DOHH2 (cell line): Measurements from ENCODE around the gene ADH1A.

Experiments used
- H3F3A ChIP-seq: fragments of 200-600 bp; sonication (generic), shearing (Covaris generic); 2 replicates; pipeline ENCODE4 v1.6.0; 2016; ENCODE audit warnings: antibody characterized with exemption, mild to moderate bottlenecking; ENCODE audit not compliant: control insufficient read depth, insufficient read depth
- H3K27ac ChIP-seq: fragments of 200-600 bp; sonication (generic); 2 replicates; pipeline ENCODE4 v1.5.1; 2014; ENCODE audit warnings: low read depth, mild to moderate bottlenecking, low read length, moderate library complexity
- H3K27me3 ChIP-seq: fragments of 200-600 bp; sonication (generic); 2 replicates; pipeline ENCODE4 v1.6.1; 2014; ENCODE audit warnings: mild to moderate bottlenecking, low read length, mixed read lengths; ENCODE audit not compliant: control insufficient read depth
- H3K36me3 ChIP-seq: fragments of 200-600 bp; sonication (generic); 2 replicates; pipeline ENCODE4 v1.6.1; 2014; ENCODE audit warnings: mild to moderate bottlenecking, low read length, moderate library complexity, mixed read lengths; ENCODE audit not compliant: control insufficient read depth
- H3K4me1 ChIP-seq: fragments of 200-600 bp; sonication (generic); 2 replicates; pipeline ENCODE4 v1.6.1; 2014; ENCODE audit warnings: mild to moderate bottlenecking, low read length, mixed read lengths; ENCODE audit not compliant: control insufficient read depth
- H3K4me2 ChIP-seq: fragments of 200-600 bp; sonication (generic); 2 replicates; pipeline ENCODE4 v1.6.0; 2014; ENCODE audit warnings: mild to moderate bottlenecking, low read length, moderate library complexity
- H3K4me3 ChIP-seq: fragments of 200-600 bp; sonication (generic); 2 replicates; pipeline ENCODE4 v1.5.1; 2014; ENCODE audit warnings: mild to moderate bottlenecking, low read length, mixed read lengths
- H3K79me2 ChIP-seq: fragments of 200-600 bp; sonication (generic); 2 replicates; pipeline ENCODE4 v1.6.1; 2014; ENCODE audit warnings: mild to moderate bottlenecking, low read length, mixed read lengths; ENCODE audit not compliant: control insufficient read depth
- H3K9me2 ChIP-seq: fragments of 200-600 bp; sonication (generic); replicated peaks from 2 replicates; pipeline ENCODE4 v1.6.1; 2014; ENCODE audit warnings: mild to moderate bottlenecking, low read length, mixed read lengths; ENCODE audit not compliant: control insufficient read depth
- H3K9me3 ChIP-seq: fragments of 200-600 bp; sonication (generic); 2 replicates; pipeline ENCODE4 v1.6.1; 2014; ENCODE audit warnings: antibody characterized with exemption, low read length, mixed read lengths; ENCODE audit not compliant: control insufficient read depth, insufficient read depth
- H4K20me1 ChIP-seq: fragments of 200-600 bp; sonication (generic); 2 replicates; pipeline ENCODE4 v1.6.0; 2014; ENCODE audit warnings: low read depth, mild to moderate bottlenecking, antibody characterized with exemption, low read length, moderate library complexity; ENCODE audit not compliant: control insufficient read depth, insufficient read depth
- EZH2phosphoT487 ChIP-seq: fragments of 200-600 bp; sonication (generic); IDR thresholded peaks from 2 replicates; pipeline ENCODE4 v1.6.1; 2017; ENCODE audit warnings: borderline replicate concordance, mild to moderate bottlenecking, antibody characterized with exemption, low read length, moderate library complexity, mixed read lengths
- TF ChIP-seq, protein P1 (sequence below): fragments of 200-600 bp; sonication (generic); IDR thresholded peaks from one replicate; pipeline ENCODE4 v1.5.1; 2014; ENCODE audit warnings: antibody characterized with exemption, mild to moderate bottlenecking, low read depth, low read length; ENCODE audit not compliant: poor library complexity, severe bottlenecking

Gene ADH1A

DNA sequence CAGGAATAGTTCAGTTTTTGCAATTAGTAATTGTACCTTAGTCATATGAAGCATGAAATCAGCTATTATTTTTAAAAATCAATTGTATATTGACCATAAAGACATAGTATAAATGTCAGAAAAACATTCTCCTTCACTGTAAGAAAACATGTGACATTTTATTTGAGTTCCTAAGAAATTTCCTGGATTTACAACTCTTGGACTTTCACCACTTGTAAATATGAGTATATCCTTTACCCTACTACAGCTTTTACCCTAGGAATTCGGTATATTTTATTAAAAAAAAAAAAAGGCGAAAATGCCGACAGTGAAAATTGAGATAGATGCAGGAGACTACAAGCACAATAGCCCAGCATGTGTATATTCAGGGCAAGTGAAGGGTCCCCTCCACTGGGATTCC is 14.9 kb downstream of the ADH1A start:
- H3K27ac ChIP-seq, result no peak overlapping the region
- TF ChIP-seq, protein P1, sequence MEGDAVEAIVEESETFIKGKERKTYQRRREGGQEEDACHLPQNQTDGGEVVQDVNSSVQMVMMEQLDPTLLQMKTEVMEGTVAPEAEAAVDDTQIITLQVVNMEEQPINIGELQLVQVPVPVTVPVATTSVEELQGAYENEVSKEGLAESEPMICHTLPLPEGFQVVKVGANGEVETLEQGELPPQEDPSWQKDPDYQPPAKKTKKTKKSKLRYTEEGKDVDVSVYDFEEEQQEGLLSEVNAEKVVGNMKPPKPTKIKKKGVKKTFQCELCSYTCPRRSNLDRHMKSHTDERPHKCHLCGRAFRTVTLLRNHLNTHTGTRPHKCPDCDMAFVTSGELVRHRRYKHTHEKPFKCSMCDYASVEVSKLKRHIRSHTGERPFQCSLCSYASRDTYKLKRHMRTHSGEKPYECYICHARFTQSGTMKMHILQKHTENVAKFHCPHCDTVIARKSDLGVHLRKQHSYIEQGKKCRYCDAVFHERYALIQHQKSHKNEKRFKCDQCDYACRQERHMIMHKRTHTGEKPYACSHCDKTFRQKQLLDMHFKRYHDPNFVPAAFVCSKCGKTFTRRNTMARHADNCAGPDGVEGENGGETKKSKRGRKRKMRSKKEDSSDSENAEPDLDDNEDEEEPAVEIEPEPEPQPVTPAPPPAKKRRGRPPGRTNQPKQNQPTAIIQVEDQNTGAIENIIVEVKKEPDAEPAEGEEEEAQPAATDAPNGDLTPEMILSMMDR, result no peak
- no peak for TF ChIP-seq EZH2phosphoT487
- H3K4me3 ChIP-seq, result no peak overlapping the region
- H3K4me2 ChIP-seq, result no peak overlapping the region
- H3K9me3 ChIP-seq, result no peaks in the 10 kb centered on the region
- no peaks in the 10 kb centered on the region for H3K4me1 ChIP-seq
- H3K9me2 ChIP-seq, result no peaks in the 10 kb centered on the region
- no peaks in the 10 kb centered on the region for H3K36me3 ChIP-seq
- no peaks in the 10 kb centered on the region for H3K79me2 ChIP-seq
- no peaks in the 10 kb centered on the region for H3K27me3 ChIP-seq
- H4K20me1 ChIP-seq, result no peaks in the 10 kb centered on the region
- no peaks in the 10 kb centered on the region for H3F3A ChIP-seq

DNA sequence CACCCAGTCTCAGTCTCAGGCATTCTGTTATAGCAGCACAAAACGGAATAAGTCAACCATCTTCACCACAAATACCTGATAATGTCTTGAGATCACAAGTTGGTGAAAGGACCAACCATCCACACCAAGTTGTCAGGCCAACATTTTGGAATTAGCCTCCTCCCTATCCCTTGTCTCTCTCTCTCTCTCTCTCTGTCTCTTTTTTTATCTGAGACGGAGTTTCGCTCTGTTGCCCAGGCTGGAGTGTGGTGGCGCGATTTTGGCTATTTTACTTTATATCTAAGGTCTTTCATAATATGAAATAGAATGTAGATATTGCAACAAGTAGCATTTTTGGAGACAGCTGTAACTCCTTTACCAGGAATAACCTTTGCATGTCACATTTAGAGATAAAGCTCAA is 15.7 kb downstream of the ADH1A start:
- Histone ChIP-seq H3K4me3 (no peak overlapping the region), H3K36me3 (no peaks in the 10 kb centered on the region), H3K4me2 (no peak overlapping the region), H3F3A (no peaks in the 10 kb centered on the region), H4K20me1 (no peaks in the 10 kb centered on the region), H3K27ac (no peak overlapping the region), H3K9me2 (no peaks in the 10 kb centered on the region), H3K79me2 (no peaks in the 10 kb centered on the region), H3K4me1 (no peaks in the 10 kb centered on the region), H3K27me3 (no peaks in the 10 kb centered on the region), H3K9me3 (no peaks in the 10 kb centered on the region)
- no peak for TF ChIP-seq EZH2phosphoT487
- TF ChIP-seq, protein P1, result no peak

DNA sequence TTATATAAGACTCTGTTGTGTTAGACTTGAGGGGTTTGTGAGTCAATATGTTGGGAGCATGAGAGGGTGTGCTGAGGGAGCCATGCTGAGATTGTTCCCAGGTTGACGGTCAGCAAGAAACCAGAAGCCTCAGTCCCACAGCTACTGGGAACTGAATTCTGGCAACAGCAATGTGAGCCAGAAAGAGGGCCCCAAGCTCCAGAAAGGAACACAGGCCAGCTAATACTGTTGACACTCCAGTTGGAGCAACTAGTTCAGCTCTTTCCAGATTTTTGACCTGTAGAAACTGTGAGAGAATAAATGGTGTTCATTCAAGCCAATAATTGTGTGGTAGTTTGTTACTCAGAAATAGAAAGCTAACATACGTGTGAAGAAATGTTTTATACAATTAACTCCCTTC is 17.1 kb downstream of the ADH1A start:
- H3K27ac ChIP-seq, result no peak overlapping the region
- TF ChIP-seq EZH2phosphoT487, result no peak
- TF ChIP-seq, protein P1, result no peak
- H3K79me2 ChIP-seq, result no peaks in the 10 kb centered on the region
- H3K4me3 ChIP-seq, result no peak overlapping the region
- no peaks in the 10 kb centered on the region for H3K36me3 ChIP-seq
- no peaks in the 10 kb centered on the region for H3K27me3 ChIP-seq
- H3F3A ChIP-seq, result no peaks in the 10 kb centered on the region
- no peaks in the 10 kb centered on the region for H3K9me3 ChIP-seq
- H3K4me2 ChIP-seq, result no peak overlapping the region
- H3K4me1 ChIP-seq, result no peaks in the 10 kb centered on the region
- H3K9me2 ChIP-seq, result no peaks in the 10 kb centered on the region
- H4K20me1 ChIP-seq, result no peaks in the 10 kb centered on the region

DNA sequence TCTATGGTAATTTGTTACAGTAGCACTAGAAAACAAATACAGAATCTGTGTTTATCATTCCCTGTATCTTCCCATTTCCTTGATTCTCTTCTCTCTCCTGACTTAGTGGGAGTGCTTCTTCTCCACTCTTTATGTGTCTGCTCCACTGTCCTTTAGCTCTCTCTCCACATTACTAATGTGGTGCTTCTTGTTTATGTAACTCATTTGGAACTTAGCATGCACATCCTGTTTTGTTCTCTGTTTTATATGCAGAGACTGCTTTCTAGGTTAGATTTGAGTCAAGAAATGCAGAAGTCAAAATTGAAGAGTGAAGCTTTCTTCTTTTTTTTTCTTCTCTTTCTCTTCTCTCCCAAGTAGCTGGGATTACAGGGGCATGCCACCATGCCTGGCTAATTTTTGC is 25.9 kb downstream of the ADH1A start:
- no peaks in the 10 kb centered on the region for H3K36me3 ChIP-seq
- H3K27me3 ChIP-seq, result no peaks in the 10 kb centered on the region
- no peak overlapping the region for H3K4me3 ChIP-seq
- H3K9me3 ChIP-seq, result no peaks in the 10 kb centered on the region
- no peaks in the 10 kb centered on the region for H4K20me1 ChIP-seq
- no peaks in the 10 kb centered on the region for H3K79me2 ChIP-seq
- no peaks in the 10 kb centered on the region for H3K4me1 ChIP-seq
- no peaks in the 10 kb centered on the region for H3F3A ChIP-seq
- H3K27ac ChIP-seq, result no peak overlapping the region
- no peaks in the 10 kb centered on the region for H3K9me2 ChIP-seq
- TF ChIP-seq EZH2phosphoT487, result no peak
- TF ChIP-seq, protein P1, result no peak
- no peak overlapping the region for H3K4me2 ChIP-seq
